T-helper 22 cell (primary cell): ENCODE data around the gene CDC42EP5.

Experiments used
- DNase-seq: peaks from one replicate; pipeline ENCODE4 v3.0.0-alpha.2; 2020; ENCODE audit warnings: low read depth

Gene CDC42EP5

DNA sequence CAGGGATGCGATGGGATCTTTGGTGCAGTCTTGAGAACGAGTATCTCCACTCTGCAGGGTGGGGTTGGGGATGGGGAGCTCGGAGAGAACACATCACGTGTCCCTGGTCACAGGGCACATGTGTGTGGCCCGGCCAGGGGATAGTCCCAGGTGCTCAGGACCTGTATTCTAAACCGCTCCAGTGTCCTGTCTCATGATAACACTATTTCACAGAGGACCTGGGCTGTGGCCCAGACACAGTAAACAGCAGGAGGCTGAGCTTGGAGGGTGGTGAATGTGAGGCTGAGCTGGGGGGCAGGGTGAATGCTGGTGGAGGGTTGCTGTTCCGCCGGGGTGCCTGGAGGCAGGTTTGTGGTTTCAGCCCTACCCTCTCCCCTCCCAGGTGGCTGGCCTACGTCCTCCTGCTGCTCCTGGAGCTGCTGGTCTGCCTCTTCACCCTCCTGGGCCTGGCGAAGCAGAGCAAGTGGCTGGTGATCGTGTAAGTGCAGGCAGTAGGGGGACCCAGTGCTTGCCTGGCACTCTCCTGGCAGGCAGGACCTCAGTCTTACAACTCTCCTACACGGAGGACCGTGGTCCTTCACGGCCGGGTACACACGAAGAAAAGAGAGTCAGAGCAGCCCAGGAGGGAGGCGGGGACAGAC, 46.7 kb downstream of the CDC42EP5 start:
- DNase-seq = no peak

DNA sequence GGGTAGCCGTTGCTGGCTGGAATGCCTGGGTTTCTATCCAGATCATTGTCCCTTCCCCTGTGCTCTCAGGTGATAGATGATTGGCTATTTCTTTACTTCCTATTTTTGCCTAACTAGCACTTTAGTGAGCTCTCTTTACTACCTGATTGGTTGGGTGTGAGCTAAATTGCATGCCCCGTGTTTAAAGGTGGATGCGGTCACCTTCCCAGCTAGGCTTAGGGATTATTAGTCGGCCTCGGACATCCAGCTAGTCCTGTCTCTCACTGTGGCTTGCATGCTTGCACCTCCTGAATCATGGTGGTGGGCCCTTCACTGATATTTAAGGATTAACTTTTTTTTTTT, 47.7 kb downstream of the CDC42EP5 start:
- no peak for DNase-seq

DNA sequence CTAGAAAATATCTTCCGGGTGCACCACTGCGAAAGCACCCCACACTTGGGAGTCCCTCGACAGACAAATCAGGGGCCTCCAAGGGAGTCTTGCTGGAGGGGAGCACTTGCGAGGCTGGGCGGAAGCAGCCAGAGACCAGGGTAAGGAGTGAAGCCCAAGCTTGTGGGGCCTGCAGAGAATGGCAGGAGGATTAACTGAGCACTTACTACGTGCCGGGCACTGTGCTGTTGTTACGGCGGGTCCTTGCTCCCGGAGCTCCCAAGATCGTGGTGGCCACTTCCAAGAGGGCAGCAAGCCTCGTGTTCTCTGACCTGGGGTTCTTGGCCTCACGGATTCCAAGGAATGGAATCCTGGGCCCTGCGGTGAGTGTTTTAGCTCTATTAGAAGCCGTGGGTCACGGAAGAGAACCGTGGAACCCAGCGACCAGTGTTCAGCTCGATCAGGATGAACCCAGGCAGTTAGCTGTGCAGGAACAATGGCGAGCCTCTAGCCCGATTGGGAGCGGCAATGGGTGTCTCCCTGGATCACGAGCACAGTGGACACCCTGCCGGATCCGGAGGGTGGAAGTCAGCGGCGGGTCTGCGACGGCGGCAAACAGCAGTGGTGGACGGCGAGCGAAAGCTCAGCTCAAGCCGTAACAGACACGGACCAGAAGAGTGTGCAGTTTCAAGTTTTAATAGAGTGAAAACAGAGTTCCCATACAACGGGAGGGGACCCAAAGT, 48.3 kb downstream of the CDC42EP5 start:
- no peak for DNase-seq

DNA sequence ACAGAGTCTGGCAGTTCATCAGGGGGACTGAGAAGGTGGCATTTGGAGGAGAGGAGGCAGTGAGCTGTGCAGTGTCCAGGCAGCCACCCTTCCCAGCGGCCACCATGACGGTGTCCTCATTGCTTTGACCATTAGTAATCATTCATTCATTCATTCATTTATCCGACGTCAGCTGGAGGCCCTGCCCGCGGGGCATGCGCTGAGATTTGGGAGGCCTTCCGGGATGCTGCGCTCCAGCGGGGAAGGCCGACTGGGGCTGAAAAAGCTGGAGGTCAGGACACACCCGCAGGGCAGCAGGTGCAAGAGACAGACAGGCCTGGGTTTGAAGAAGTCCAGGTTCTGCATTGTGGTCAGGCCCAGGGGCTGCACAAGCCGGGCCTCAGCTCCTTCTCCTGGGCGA, 48.9 kb downstream of the CDC42EP5 start:
- no peak for DNase-seq

DNA sequence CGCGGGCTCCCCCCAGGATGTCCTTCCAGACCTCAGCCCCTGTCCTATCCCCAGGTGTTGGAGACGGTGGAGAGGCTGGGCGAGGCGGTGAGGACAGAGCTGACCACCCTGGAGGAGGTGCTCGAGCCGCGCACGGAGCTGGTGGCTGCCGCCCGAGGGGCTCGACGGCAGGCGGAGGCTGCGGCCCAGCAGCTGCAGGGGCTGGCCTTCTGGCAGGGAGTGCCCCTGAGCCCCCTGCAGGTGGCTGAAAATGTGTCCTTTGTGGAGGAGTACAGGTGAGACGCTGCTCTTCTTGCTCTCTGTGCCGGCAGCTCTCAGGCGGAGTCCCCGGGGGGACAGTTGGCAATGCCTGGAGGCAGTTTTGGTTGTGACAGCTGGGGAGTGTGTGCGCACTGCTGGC, 51.0 kb downstream of the CDC42EP5 start:
- DNase-seq = no peak

DNA sequence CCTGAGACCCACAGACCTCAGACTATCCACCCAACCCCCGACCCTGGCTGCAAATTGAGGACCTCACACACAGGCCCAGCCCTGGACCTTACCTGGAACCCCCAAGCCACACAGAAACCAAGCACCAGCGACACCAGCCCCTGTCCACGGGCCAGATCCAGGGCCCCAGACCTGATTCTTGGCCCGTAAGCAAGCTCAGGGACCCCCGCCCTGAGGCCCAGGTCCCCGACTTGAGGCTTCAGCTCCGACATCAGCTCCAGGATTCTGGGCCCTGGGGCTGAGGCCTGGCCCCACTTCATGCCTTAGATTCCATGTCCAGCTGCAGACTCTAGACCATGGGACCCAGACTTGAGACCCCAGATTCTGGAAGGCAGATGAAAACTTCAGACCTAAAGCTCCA, 51.6 kb downstream of the CDC42EP5 start:
- no peak for DNase-seq

DNA sequence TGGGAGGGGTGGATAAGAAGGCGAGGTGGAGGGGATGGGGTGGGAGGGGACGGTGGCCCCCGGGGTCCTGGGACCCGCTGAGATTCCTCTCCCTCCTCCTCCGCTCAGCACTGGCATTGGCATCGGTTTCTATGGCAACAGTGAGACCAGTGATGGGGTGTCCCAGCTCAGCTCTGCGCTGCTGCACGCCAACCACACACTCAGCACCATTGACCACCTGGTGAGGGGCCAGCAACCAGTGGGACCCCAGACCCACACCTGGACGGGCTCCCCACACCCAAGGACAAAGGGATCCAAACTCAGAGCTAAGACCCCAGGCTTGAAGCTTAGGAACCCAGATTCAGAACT, 52.0 kb downstream of the CDC42EP5 start:
- no peak for DNase-seq

DNA sequence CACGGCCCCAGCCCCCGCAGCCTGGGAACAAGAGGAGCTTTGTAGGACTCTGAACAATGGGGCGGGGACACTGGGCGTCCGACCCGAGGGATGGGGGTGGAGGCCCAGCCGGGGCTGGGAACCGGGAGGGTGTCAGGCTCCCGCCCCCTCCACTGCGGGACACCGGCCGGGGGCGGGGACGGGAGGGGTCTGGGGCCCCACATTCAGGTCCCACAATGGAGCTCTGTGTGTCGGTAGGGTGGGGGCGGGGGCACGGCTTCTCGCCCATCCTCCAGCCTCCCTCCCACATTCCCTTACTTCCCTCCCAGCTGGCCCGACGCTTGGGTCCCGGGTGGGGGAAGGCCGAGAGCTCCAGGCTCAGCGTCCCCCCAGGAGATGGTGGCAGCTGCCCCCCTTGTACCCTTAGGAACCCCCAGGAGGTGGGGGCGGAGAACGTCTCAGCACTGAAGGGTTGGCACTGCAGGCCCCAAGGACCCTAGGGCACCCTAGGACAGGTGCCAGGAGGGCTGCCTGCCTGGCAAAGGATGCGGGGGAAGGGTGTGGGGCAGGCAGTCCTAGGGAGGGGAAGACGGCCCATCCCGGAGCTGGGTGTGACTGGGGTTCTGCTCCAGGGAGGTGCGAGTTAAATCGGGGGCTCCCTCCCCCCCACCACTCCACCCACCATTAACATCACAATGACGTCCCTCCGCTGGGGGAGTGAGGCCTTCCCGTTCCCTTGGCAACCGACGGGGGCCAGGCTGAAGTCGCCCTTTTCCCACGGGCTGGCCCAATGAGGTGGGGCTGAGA, 52.5 kb downstream of the CDC42EP5 start:
- no peak for DNase-seq

DNA sequence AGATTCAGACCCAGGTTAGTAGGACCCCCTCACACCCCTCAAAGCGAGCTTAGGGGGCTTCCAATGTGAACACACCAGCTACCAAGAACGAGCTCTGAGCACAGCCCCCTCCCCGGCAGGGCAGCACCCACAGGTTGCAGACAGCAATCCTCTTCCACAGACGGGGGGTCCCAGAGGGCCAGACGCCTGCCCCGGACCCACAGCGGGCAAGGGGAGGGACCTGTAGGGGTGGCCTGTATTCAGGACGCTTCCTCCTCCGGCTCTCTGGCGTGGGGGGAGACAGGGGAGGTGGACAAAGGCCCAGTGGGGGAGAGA, 53.1 kb downstream of the CDC42EP5 start:
- DNase-seq = no peak

DNA sequence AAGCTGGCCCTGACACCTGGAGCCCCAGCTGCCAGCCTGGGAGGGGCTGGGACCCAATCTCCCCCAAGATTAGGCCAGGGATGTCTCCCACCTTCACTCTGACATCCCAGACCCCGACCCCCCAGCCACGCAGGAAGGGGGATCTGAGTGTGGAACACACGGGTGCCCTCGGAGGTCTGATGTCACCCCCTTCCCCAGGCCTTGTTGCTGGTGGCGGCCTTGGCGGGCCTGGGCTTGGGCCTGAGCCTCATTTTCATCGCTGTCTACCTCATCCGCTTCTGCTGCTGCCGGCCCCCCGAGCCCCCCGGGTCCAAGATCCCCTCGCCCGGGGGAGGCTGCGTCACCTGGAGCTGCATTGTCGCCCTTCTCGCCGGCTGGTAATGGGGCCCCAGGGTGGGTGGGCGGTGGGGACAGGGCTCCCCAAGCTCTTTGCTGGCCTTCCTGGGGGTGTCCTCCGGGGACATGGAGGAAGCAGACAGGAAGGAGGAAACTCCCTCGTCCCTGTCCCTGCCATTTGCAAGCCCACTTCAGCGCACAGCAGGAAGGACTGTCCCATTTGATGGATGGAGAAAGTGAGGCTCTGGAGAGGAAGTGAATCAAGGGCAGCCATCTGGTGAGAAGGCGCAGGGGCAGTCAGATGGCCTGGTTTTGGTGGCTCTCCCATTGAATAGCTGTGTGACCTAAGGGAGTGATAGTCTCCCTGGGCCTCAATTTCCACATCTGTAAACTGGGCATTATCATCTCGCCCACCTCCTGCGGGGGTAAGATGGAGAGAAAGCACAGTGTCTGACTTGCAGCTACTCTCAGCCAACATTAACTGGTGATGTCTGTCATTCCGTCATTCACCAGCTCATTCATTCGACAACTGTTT, 53.9 kb downstream of the CDC42EP5 start:
- DNase-seq = no peak

DNA sequence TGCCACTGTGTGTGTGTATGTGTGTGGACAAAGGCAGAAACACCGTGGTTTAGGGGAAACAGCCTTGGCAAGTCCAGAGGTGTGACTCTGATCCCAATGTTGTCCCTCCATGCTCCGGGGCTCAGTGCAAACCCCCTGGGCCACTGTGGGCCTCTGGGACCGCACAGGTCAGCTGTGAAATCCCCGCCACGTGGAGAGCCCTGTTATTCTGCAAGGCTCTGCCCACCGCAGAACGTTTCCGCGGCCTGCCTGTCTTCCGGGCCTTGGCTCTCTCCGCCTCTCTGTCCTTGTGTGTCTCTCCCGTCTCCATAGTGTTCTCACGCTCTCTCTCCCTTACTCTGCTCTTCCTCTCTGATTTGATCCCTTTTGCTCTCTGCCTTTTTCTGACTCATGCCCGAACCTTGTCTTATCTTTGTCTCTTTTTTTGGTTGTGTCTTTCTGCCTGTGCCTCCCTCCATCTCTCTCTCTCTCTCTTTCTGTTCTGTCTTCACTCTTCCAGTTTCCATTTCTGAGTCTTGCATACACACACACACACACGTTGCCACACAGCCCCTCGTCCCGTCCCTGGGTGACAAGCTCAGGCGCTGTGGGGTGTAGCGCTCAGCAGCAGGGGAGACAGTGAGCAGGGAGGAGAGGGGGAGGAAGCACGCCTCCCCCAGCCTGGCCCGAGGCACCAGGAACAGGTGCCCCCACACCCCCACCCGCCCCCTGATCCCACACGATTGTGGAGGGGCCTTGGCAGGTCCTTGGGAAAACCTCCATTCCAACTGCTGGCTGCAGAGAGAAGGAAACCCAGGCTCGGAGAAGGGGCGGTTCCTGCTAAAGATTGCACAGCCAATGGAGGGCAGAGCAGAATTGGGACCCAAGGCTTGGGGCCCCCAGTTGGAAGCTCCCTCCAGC, 54.8 kb downstream of the CDC42EP5 start:
- no peak for DNase-seq

DNA sequence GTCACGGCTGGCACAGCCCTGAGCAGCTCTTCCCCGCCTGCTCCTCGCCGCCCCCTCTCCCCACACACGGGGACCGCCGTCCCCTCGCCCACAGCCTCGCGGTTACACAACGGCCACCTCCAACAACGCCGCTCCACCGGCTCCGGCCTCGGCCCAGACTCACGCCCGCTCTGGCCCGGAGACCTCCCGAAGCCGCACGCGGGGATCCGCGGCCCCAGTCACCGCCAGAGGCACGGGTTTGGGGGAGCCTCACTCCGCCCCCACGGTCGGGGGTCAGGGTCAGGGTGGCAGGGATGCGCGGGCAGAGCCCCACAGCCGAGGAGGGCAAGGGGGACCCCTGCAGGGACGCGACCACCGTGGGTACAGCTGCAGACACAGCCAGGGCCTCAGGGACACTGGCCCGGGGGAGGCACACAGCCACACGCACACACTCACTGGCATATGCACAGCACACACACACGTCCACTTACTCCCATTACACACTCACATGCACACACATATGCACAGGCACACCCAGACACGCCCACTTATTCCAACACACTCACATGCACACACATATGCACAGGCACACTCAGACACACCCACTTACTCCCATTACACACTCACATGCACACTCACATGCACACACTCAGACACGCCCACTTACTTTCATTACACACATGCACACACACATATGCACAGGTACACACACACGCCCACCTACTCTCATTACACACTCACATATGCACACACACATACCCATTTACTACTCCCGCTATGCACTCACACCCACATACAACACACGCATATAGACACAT, 56.2 kb downstream of the CDC42EP5 start:
- DNase-seq = no peak

DNA sequence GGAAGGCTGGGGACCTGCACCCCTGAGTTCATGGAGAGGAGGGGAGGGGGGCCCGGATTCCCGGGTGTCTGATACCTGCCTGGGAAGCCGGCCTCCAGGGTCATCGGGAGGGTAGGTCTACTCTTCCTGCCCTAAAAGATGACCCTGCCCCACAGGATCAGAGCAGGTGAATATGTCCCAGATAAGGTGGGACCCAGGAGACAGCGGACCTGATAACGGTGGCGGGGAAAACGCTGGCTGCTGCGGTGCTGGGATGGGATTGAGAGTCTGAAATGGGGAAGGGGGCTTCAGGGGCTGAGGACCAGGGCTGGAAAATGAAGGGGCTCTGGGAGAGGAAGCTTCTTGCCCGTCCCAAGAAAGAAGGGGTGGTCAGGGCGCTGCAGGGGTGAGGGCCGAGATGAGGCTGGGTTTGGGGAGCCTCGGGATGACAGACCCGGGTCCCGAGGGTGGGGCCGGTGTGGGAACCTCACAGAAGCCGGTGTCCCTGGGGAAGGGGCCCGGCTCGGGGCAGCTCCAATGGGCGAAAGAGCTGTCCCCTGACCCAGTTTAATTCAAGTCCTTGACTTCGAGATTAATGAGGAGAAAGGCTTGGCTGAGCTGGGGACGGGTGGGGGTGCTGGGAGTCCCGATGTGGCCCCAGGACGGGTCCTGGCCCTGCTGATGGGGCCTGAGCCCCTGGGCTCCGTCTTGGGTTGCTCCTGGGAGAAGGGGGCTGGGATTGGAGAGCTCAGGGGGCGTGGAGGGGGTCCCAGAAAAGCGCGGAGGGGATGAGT, 57.0 kb downstream of the CDC42EP5 start:
- no peak for DNase-seq

DNA sequence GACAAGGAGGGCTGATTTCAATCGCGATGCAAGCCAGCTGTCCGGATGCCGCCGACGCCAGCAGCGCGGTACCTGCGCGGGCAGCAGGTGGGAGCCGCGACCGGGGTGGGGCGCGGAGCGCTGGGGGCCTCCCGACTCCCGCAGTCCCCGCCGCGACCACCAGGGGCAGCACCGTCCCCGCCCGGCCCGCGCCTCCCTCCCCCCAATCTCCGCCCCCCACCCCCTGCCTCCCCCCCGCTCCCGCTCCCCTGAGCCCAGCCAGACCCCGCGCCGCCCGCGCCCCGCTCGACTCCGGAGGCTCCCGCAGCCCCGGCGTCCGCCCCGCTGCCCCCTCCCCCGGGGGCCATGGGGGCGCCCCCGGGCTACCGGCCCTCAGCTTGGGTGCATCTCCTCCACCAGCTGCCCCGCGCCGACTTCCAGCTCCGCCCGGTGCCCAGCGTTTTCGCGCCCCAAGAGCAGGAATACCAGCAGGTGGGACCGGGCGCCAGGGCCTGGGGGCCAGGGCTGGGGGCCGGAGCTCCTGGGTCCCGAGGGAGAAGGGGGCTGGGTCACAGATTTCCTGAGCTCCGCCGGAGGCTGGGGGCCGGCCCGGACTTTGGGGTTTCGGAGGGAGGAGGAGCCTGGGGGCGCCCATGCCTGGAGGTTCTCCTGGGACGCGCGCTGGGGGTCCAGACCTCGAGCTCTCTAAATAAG, 57.7 kb downstream of the CDC42EP5 start, which contains the start of gene TTYH1:
TSS of gene TTYH1 (plus strand) at position 257 of the 693 bp plus-strand sequence. CDS start at position 346, 89 bp downstream.
- no peak for DNase-seq
